ENCODE measurements around the gene LRP5. TPM values are rescaled to one million over a fixed set of nuclear protein-coding genes. Genes with fewer than 3 reads are reported as not detected.

Gene LRP5
- total and polyA plus RNA-seq, 9 of the 15 experiments (the other 6 are each of a cell fraction or from before 2014, with no cell fraction given): 0.48 to 44.2 (median 13.5) TPM

DNA sequence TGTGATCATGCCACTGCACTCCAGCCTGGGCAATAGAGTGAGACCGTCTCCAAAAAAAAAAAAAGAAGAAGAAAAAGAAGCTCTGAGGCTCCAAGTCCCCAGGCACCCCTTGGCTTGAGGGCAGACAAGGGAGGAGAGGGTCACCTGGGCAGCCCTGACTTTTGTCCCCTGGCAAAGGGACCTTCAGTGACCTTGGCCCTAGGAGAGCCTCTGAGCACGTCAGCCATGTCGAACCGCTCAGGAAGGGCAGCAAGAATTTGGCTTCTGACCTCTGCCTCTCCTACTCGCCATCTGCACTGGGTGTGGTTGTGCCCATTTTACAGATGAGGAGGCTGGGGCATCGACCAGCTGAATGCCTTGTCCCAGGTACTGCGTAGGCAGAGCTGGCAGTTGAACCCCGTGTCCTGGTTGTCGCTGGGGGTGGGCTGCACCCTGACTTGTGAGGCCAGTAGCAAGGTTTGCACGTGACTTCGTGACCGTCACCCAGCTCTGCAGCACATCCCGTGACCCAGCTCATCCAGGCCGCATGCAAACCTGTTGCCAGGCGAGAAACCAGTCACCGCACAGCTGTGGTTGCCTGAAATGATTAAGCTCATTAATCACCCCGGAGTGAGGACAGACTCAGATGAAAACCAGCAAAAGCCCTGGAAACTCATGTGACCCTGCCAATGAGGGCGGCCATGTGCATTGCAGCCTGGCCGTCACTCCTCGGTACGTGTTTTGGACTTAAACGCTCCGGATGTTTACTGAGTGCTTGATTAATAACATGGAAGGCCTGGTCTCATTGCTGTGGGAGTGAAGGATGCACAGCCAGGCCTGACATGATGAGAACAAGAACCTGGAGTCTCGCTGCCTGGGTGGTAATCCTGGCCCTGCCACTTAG, 100.4 kb downstream of the LRP5 start:
- H3K9me3 ChIP-seq (replicated peaks; ENCODE audit: control insufficient read depth, insufficient read depth, low read depth, low read length): no peaks in the 10 kb centered on the region
- H3K27me3 ChIP-seq (ENCODE audit: control insufficient read depth in 2 of 2, insufficient read depth in 2 of 2, low read length in 2 of 2): no peaks in the 10 kb centered on the region
- POLR2A ChIA-PET: no interaction called here
- intact Hi-C loops (cut with micrococcal nuclease) (no loop called here), in situ Hi-C loops (cut with MboI) (no loop called here)
- no peak overlapping the region for H3K9ac ChIP-seq (ENCODE audit: insufficient read depth in 1 of 2, low read depth in 2 of 2, low read length in 2 of 2)
- no peak overlapping the region for H3K27ac ChIP-seq (ENCODE audit: extremely low read depth, low read depth, low read length)
- H3K36me3 ChIP-seq (ENCODE audit: control insufficient read depth, insufficient read depth, low read length): peaks cover 77% of the 10 kb centered on the region; the same call in 2 of the 3 replicates
- H3K9me1 ChIP-seq (ENCODE audit: control insufficient read depth, insufficient read depth, low read length): no peaks in the 10 kb centered on the region
- no peak for ATAC-seq
- H3K4me2 ChIP-seq (ENCODE audit: insufficient read depth, low read length): no peak overlapping the region
- CTCF ChIA-PET (ENCODE audit: low intra/inter-chr PET ratio): no interaction called here
- H3K4me1 ChIP-seq (replicated peaks in 1 of 2; ENCODE audit: control insufficient read depth in 2 of 2, insufficient read depth in 2 of 2, low read length in 2 of 2): peaks cover 0 to 5% of the 10 kb centered on the region in 2 experiments; a peak in 1 of 5 replicates
- FAIRE-seq: no peak
- BruUV-seq (replicated peaks): no TSS peak
- TF ChIP-seq SMAD1 (IDR thresholded peaks at IDR 0.05; ENCODE audit: low read depth, low read length, partially characterized antibody): no peak
- TF ChIP-seq, protein P1, sequence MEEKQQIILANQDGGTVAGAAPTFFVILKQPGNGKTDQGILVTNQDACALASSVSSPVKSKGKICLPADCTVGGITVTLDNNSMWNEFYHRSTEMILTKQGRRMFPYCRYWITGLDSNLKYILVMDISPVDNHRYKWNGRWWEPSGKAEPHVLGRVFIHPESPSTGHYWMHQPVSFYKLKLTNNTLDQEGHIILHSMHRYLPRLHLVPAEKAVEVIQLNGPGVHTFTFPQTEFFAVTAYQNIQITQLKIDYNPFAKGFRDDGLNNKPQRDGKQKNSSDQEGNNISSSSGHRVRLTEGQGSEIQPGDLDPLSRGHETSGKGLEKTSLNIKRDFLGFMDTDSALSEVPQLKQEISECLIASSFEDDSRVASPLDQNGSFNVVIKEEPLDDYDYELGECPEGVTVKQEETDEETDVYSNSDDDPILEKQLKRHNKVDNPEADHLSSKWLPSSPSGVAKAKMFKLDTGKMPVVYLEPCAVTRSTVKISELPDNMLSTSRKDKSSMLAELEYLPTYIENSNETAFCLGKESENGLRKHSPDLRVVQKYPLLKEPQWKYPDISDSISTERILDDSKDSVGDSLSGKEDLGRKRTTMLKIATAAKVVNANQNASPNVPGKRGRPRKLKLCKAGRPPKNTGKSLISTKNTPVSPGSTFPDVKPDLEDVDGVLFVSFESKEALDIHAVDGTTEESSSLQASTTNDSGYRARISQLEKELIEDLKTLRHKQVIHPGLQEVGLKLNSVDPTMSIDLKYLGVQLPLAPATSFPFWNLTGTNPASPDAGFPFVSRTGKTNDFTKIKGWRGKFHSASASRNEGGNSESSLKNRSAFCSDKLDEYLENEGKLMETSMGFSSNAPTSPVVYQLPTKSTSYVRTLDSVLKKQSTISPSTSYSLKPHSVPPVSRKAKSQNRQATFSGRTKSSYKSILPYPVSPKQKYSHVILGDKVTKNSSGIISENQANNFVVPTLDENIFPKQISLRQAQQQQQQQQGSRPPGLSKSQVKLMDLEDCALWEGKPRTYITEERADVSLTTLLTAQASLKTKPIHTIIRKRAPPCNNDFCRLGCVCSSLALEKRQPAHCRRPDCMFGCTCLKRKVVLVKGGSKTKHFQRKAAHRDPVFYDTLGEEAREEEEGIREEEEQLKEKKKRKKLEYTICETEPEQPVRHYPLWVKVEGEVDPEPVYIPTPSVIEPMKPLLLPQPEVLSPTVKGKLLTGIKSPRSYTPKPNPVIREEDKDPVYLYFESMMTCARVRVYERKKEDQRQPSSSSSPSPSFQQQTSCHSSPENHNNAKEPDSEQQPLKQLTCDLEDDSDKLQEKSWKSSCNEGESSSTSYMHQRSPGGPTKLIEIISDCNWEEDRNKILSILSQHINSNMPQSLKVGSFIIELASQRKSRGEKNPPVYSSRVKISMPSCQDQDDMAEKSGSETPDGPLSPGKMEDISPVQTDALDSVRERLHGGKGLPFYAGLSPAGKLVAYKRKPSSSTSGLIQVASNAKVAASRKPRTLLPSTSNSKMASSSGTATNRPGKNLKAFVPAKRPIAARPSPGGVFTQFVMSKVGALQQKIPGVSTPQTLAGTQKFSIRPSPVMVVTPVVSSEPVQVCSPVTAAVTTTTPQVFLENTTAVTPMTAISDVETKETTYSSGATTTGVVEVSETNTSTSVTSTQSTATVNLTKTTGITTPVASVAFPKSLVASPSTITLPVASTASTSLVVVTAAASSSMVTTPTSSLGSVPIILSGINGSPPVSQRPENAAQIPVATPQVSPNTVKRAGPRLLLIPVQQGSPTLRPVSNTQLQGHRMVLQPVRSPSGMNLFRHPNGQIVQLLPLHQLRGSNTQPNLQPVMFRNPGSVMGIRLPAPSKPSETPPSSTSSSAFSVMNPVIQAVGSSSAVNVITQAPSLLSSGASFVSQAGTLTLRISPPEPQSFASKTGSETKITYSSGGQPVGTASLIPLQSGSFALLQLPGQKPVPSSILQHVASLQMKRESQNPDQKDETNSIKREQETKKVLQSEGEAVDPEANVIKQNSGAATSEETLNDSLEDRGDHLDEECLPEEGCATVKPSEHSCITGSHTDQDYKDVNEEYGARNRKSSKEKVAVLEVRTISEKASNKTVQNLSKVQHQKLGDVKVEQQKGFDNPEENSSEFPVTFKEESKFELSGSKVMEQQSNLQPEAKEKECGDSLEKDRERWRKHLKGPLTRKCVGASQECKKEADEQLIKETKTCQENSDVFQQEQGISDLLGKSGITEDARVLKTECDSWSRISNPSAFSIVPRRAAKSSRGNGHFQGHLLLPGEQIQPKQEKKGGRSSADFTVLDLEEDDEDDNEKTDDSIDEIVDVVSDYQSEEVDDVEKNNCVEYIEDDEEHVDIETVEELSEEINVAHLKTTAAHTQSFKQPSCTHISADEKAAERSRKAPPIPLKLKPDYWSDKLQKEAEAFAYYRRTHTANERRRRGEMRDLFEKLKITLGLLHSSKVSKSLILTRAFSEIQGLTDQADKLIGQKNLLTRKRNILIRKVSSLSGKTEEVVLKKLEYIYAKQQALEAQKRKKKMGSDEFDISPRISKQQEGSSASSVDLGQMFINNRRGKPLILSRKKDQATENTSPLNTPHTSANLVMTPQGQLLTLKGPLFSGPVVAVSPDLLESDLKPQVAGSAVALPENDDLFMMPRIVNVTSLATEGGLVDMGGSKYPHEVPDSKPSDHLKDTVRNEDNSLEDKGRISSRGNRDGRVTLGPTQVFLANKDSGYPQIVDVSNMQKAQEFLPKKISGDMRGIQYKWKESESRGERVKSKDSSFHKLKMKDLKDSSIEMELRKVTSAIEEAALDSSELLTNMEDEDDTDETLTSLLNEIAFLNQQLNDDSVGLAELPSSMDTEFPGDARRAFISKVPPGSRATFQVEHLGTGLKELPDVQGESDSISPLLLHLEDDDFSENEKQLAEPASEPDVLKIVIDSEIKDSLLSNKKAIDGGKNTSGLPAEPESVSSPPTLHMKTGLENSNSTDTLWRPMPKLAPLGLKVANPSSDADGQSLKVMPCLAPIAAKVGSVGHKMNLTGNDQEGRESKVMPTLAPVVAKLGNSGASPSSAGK (IDR thresholded peaks at IDR 0.05): no peak
- TF ChIP-seq GTF2F1 (IDR thresholded peaks at IDR 0.05; ENCODE audit: low read depth, low read length): no peak
- TF ChIP-seq, protein P2, sequence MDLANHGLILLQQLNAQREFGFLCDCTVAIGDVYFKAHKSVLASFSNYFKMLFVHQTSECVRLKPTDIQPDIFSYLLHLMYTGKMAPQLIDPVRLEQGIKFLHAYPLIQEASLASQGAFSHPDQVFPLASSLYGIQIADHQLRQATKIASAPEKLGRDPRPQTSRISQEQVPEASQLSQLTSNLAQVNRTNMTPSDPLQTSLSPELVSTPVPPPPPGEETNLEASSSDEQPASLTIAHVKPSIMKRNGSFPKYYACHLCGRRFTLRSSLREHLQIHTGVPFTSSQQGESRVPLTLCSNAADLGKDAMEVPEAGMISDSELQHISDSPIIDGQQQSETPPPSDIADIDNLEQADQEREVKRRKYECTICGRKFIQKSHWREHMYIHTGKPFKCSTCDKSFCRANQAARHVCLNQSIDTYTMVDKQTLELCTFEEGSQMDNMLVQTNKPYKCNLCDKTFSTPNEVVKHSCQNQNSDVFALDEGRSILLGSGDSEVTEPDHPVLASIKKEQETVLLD (IDR thresholded peaks at IDR 0.05): no peak
- TF ChIP-seq MEIS2 (IDR thresholded peaks at IDR 0.05; ENCODE audit: partially characterized antibody): peak; percentile 3
- DNase-seq (ENCODE audit: extremely low read depth in 1 of 4, low spot score in 3 of 4): no peak
- 92% methylated on average over 23 of the region's 24 CpGs for WGBS (ENCODE audit: insufficient coverage, low coverage, missing lambda C conversion rate)
- H3K79me2 ChIP-seq (ENCODE audit: control insufficient read depth, insufficient read depth, low read length): no peaks in the 10 kb centered on the region
- no peak overlapping the region for H2AFZ ChIP-seq (ENCODE audit: low read depth, low read length)
- no peaks in the 10 kb centered on the region for H4K20me1 ChIP-seq (replicated peaks; ENCODE audit: control insufficient read depth, insufficient read depth, low read length)
- no peak overlapping the region for H3K4me3 ChIP-seq

All from K562 (cell line).